PC-9 (cell line): ENCODE results near the gene SPTBN5. TPM values are rescaled to one million over a fixed set of nuclear protein-coding genes. Genes with fewer than 3 reads are reported as not detected.

Experiments
- BruUV-seq: library from RNA; stranded (reverse); fragments of 400-500 nt; replicated peaks from 2 replicates; lab custom pipeline; 2021; lab: Mats Ljungman, UMichigan
- CTCF ChIA-PET: fragments of 300-600 bp; sonication (Branson Sonifier 250); formaldehyde crosslinking; loops from one replicate; lab custom pipeline; 2022; ENCODE audit warnings: antibody characterized with exemption; lab: Charles Lee
- POLR2A ChIA-PET: fragments of 300-600 bp; sonication (Branson Sonifier 250); formaldehyde crosslinking; loops from one replicate; lab custom pipeline; 2022; ENCODE audit warnings: antibody characterized with exemption; ENCODE audit not compliant: unreplicated experiment; lab: Charles Lee
- DNase-seq, 2 experiments: peaks; one replicate each; pipeline versions ENCODE4 v3.0.0 to v3.0.0-alpha.2; 2015 to 2022; ENCODE audit warnings: mixed read lengths in 1 of 2
- H2AFZ ChIP-seq: fragments of 200-600 bp; sonication (generic); 2 replicates; pipeline ENCODE4 v1.8.1; 2017; ENCODE audit warnings: antibody characterized with exemption
- H3F3A ChIP-seq: fragments of 200-600 bp; sonication (generic); 2 replicates; pipeline ENCODE4 v1.8.1; 2017; ENCODE audit warnings: antibody characterized with exemption, mild to moderate bottlenecking, low read depth; ENCODE audit not compliant: insufficient read depth
- H3K27ac ChIP-seq: fragments of 200-600 bp; sonication (generic); 2 replicates; pipeline ENCODE4 v1.6.1; 2016; ENCODE audit warnings: mixed run types
- H3K27me3 ChIP-seq: fragments of 200-600 bp; sonication (generic); 2 replicates; pipeline ENCODE4 v1.6.1; 2016; ENCODE audit warnings: low read depth, mixed run types; ENCODE audit not compliant: insufficient read depth
- H3K36me3 ChIP-seq: fragments of 200-600 bp; sonication (generic); 2 replicates; pipeline ENCODE4 v1.6.1; 2016; ENCODE audit warnings: low read depth, mixed run types
- H3K4me1 ChIP-seq: fragments of 200-600 bp; sonication (generic); replicated peaks from 2 replicates; pipeline ENCODE4 v1.6.1; 2016; ENCODE audit warnings: mixed run types; ENCODE audit not compliant: insufficient read depth
- H3K4me2 ChIP-seq: fragments of 200-600 bp; sonication (generic); 2 replicates; pipeline ENCODE4 v1.6.1; 2017; ENCODE audit warnings: mixed run types
- H3K4me3 ChIP-seq: fragments of 200-600 bp; sonication (generic); 2 replicates; pipeline ENCODE4 v1.6.1; 2016; ENCODE audit warnings: mixed run types
- H3K79me2 ChIP-seq: fragments of 200-600 bp; sonication (generic); 2 replicates; pipeline ENCODE4 v1.6.1; 2017; ENCODE audit warnings: low read depth, mixed run types
- H3K9me2 ChIP-seq: fragments of 200-600 bp; sonication (generic); 2 replicates; pipeline ENCODE4 v1.8.1; 2017; ENCODE audit warnings: mild to moderate bottlenecking; ENCODE audit not compliant: insufficient read depth
- H3K9me3 ChIP-seq: fragments of 200-600 bp; sonication (generic); 2 replicates; pipeline ENCODE4 v1.8.1; 2016; ENCODE audit warnings: low read depth; ENCODE audit not compliant: insufficient read depth
- H4K20me1 ChIP-seq: fragments of 200-600 bp; sonication (generic); 2 replicates; pipeline ENCODE4 v1.8.1; 2017; ENCODE audit not compliant: insufficient read depth
- EZH2 ChIP-seq: fragments of 200-600 bp; sonication (generic); IDR thresholded peaks from 2 replicates; pipeline ENCODE4 v1.8.0; 2017; ENCODE audit warnings: antibody characterized with exemption, low read depth
- intact Hi-C: fragments of 100-400 bp; cut with micrococcal nuclease; formaldehyde crosslinking; loops from one replicate; pipeline ENCODE4 v1.10.0; 2022; ENCODE audit not compliant: unreplicated experiment
- total RNA-seq: library from RNA; stranded (reverse); gene quantifications from 2 replicates; pipeline ENCODE4 v1.2.3, GENCODE V29; 2021
- TF ChIP-seq, protein P1 (sequence below): fragments of 200-600 bp; sonication (generic); conservative IDR thresholded peaks from 2 replicates; pipeline ENCODE4 v1.6.1; 2017; ENCODE audit warnings: mixed run types, antibody characterized with exemption, mild to moderate bottlenecking, moderate library complexity

SPTBN5 gene
- total RNA-seq, 1 experiment from 2014 or later = 2.6 TPM

DNA sequence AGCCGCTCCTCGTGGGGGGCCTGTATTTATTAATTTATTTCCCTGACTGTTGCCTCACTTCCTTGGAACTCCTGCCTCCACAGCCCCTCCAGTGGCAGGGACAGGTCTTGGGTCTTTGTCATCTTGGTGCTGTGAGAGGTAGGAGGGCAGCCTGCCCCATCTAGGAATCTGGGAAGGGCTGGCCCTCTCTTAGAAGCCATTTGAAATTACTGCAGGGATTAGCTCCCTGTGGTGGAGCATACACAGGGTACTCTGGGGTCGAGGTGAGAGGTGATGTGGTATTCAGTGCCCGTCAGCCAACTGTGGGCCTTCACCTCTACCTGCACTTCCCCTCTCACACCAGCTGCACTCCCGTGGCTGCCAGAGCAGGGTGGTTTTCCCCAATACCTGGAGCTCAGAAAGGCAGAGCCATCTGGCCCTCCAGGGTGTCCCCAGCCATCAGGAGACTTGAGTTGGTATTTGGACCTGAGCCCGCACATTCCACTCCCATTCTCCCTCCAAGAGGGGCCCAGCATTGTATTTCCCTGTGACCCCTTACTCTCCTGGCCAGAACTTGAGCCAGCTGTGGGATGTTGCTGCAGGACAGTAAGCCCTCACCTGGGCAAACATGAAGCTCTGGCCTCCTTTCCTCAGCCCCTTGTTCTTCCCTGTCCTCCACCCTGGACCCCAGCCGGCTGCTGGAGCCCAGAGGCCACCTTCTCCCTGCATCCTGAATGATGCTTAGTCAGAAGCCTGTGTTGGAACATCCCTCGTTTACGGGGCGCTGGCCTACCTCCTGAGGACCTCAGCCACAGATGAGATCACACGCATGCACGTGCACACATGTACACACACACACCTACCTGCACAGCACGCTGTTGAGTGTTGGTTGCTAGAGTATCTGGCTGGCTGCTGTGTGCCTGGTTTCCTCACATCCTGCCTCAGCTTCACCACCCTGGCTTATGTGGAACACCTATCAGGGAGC is 68.0 kb downstream of the SPTBN5 start:
- H3K27ac ChIP-seq = no peak overlapping the region
- H3K4me2 ChIP-seq = no peak overlapping the region
- no peaks in the 10 kb centered on the region for H3K79me2 ChIP-seq
- ChIA-PET POLR2A (interaction anchor here (0.6 kb wide), 1 partner anchor 1065 kb away, joined by 8 read pairs; no protein-coding TSS in a partner anchor), CTCF (interaction anchor here (0.6 kb wide), 1 partner anchor 269 kb away, joined by 6 read pairs; no protein-coding TSS in a partner anchor)
- TF ChIP-seq, protein P1, sequence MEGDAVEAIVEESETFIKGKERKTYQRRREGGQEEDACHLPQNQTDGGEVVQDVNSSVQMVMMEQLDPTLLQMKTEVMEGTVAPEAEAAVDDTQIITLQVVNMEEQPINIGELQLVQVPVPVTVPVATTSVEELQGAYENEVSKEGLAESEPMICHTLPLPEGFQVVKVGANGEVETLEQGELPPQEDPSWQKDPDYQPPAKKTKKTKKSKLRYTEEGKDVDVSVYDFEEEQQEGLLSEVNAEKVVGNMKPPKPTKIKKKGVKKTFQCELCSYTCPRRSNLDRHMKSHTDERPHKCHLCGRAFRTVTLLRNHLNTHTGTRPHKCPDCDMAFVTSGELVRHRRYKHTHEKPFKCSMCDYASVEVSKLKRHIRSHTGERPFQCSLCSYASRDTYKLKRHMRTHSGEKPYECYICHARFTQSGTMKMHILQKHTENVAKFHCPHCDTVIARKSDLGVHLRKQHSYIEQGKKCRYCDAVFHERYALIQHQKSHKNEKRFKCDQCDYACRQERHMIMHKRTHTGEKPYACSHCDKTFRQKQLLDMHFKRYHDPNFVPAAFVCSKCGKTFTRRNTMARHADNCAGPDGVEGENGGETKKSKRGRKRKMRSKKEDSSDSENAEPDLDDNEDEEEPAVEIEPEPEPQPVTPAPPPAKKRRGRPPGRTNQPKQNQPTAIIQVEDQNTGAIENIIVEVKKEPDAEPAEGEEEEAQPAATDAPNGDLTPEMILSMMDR = no peak
- TF ChIP-seq EZH2 = no peak
- H2AFZ ChIP-seq = no peak overlapping the region
- no peak overlapping the region for H3K4me3 ChIP-seq
- H3K36me3 ChIP-seq = no peaks in the 10 kb centered on the region
- H3K9me3 ChIP-seq = no peaks in the 10 kb centered on the region
- H3F3A ChIP-seq = no peaks in the 10 kb centered on the region
- intact Hi-C loops = loop anchor here (2.0 kb wide), 1 partner anchor 147 kb away; the partner anchor contains the start of gene EHD4
- no peaks in the 10 kb centered on the region for H4K20me1 ChIP-seq
- H3K4me1 ChIP-seq = 0 out of 2 replicates have a peak, but pooled peaks cover 6% of the 10 kb centered on the region
- H3K9me2 ChIP-seq = no peaks in the 10 kb centered on the region
- H3K27me3 ChIP-seq = no peaks in the 10 kb centered on the region
- BruUV-seq = no TSS peak
- DNase-seq = no peak

DNA sequence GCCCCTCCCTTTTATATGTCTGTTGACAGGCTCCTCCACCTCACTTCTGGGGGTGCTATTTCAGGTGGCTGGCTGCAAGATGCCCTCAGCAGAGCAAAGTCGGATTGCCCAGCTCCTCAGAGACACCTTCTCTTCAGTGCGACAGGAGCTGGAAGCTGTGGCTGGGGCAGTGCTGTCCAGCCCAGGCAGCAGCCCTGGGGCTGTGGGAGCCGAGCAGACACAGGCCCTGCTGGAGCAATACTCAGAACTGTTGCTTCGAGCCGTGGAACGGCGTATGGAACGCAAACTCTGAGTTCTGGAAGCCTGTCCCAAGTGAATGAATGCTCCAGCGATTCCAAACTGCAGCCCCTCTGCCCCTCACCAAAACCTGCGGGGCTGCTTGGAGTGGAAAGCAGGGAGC is 68.7 kb downstream of the SPTBN5 start:
- Histone ChIP-seq H3K36me3 (no peaks in the 10 kb centered on the region), H3K9me2 (no peaks in the 10 kb centered on the region), H2AFZ (no peak overlapping the region), H3K9me3 (no peaks in the 10 kb centered on the region), H3K4me2 (no peak overlapping the region), H3F3A (no peaks in the 10 kb centered on the region), H3K27ac (no peak overlapping the region), H3K27me3 (no peaks in the 10 kb centered on the region), H4K20me1 (no peaks in the 10 kb centered on the region), H3K4me3 (no peak overlapping the region), H3K4me1 (0 out of 2 replicates have a peak, but pooled peaks cover 6% of the 10 kb centered on the region), H3K79me2 (no peaks in the 10 kb centered on the region)
- ChIA-PET CTCF (no interaction called here), POLR2A (interaction anchor here (0.6 to 0.9 kb wide), 2 partner anchors 189 to 1066 kb away, joined by 8 read pairs; no protein-coding TSS in a partner anchor)
- DNase-seq = no peak
- no TSS peak for BruUV-seq
- intact Hi-C loops = no loop called here
- no peak for TF ChIP-seq EZH2
- TF ChIP-seq, protein P1 = no peak

DNA sequence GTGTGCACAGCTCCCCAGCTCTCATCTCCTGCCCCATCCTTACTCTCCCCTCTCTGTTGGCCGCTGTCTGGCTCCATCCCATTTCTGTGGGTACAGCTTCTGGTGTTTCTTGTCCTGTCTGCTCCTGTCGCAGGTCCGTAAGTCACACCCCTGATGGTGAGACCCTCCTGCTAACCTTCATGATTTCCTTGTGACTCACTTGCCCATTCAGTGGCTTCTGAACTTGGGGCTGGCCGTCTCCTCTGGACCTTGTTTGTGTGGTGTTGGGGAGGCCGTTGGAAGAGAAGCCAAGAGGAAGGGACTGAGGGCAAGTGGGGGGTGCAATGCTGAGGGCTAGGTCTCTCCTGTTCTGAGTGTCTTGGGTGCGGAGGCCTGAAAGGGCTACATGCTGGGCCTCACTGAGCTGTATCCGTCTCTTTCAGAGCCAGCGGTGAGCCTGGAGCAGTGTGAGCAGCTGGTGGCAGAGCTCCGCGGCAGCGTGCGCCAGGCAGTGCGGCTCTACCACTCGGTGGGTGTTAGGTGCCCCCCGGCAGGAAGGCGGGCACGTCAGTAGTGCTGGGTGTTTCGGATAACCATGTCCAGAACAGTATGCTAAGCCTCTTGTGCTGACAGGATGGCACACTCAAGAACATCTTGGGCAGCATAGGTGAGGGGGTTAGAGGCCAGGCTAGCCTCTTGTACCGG is 69.6 kb downstream of the SPTBN5 start:
- ChIA-PET POLR2A (interaction anchor here (0.9 kb wide), 1 partner anchor 188 kb away, joined by 8 read pairs; no protein-coding TSS in a partner anchor), CTCF (no interaction called here)
- H3K9me3 ChIP-seq = no peaks in the 10 kb centered on the region
- no TSS peak for BruUV-seq
- H3K79me2 ChIP-seq = no peaks in the 10 kb centered on the region
- no peaks in the 10 kb centered on the region for H3K9me2 ChIP-seq
- TF ChIP-seq, protein P1 = no peak
- TF ChIP-seq EZH2 = no peak
- no peaks in the 10 kb centered on the region for H3K36me3 ChIP-seq
- 0 out of 2 replicates have a peak, but pooled peaks cover 6% of the 10 kb centered on the region for H3K4me1 ChIP-seq
- intact Hi-C loops = no loop called here
- no peaks in the 10 kb centered on the region for H3K27me3 ChIP-seq
- H4K20me1 ChIP-seq = no peaks in the 10 kb centered on the region
- no peak overlapping the region for H3K4me2 ChIP-seq
- no peaks in the 10 kb centered on the region for H3F3A ChIP-seq
- no peak overlapping the region for H2AFZ ChIP-seq
- H3K4me3 ChIP-seq = no peak overlapping the region
- DNase-seq = no peak
- no peak overlapping the region for H3K27ac ChIP-seq
